Measurements from ENCODE around the gene UNC13B. TPM values are rescaled to one million over a fixed set of nuclear protein-coding genes. Genes with fewer than 3 reads are reported as not detected.

UNC13B gene
- total and polyA plus RNA-seq, 2 donors (not counting 1 experiment from before 2014, with no cell fraction given), result 0.19 to 0.25 TPM

- no peak overlapping the region for H3K4me3 Mint-ChIP-seq
- no peak overlapping the region for H3K9ac ChIP-seq (ENCODE audit: low read length)
- DNase-seq, result no peak
- ChIA-PET CTCF (no interaction called here), POLR2A (no interaction called here)
- H3K9me3 Mint-ChIP-seq (ENCODE audit: insufficient read depth), result no peaks in the 10 kb centered on the region
- H3K79me2 ChIP-seq (ENCODE audit: control insufficient read depth, insufficient read depth, low read length), result no peaks in the 10 kb centered on the region
- peaks cover 7% of the 10 kb centered on the region for H3K4me1 Mint-ChIP-seq
- no peak overlapping the region for H3K4me2 ChIP-seq (replicated peaks; ENCODE audit: low read depth, low read length, poor library complexity, severe bottlenecking)
- intact Hi-C loops (cut with micrococcal nuclease), result no loop called here
- H3K27me3 Mint-ChIP-seq, result peaks cover 30% of the 10 kb centered on the region
- no peak overlapping the region for H3K27ac Mint-ChIP-seq
- no peak overlapping the region for H3K27ac ChIP-seq (ENCODE audit: low read length in 2 of 2)
- no peak for TF ChIP-seq EZH2 (IDR thresholded peaks at IDR 0.05; ENCODE audit: borderline replicate concordance, insufficient read depth, low read depth, low read length, poor library complexity, severe bottlenecking)
- TF ChIP-seq, protein P1, sequence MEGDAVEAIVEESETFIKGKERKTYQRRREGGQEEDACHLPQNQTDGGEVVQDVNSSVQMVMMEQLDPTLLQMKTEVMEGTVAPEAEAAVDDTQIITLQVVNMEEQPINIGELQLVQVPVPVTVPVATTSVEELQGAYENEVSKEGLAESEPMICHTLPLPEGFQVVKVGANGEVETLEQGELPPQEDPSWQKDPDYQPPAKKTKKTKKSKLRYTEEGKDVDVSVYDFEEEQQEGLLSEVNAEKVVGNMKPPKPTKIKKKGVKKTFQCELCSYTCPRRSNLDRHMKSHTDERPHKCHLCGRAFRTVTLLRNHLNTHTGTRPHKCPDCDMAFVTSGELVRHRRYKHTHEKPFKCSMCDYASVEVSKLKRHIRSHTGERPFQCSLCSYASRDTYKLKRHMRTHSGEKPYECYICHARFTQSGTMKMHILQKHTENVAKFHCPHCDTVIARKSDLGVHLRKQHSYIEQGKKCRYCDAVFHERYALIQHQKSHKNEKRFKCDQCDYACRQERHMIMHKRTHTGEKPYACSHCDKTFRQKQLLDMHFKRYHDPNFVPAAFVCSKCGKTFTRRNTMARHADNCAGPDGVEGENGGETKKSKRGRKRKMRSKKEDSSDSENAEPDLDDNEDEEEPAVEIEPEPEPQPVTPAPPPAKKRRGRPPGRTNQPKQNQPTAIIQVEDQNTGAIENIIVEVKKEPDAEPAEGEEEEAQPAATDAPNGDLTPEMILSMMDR (IDR thresholded peaks at IDR 0.05), result no peak
- H4K20me1 ChIP-seq (ENCODE audit: control insufficient read depth, insufficient read depth, low read length, poor library complexity, severe bottlenecking), result no peaks in the 10 kb centered on the region
- no peaks in the 10 kb centered on the region for H3K9me3 ChIP-seq (ENCODE audit: control extremely low read depth in 1 of 3, control insufficient read depth in 2 of 3, insufficient read depth in 1 of 3, low read length in 2 of 3)
- H3K4me3 ChIP-seq (ENCODE audit: control extremely low read depth in 1 of 5, extremely low read depth in 1 of 5, insufficient read depth in 1 of 5, low read depth in 2 of 5, low read length in 4 of 5), result no peak overlapping the region
- ATAC-seq (ENCODE audit: low read depth), result no peak
- H3K36me3 ChIP-seq (replicated peaks in 1 of 2; ENCODE audit: control extremely low read depth in 1 of 2, control insufficient read depth in 1 of 2, extremely low read depth in 1 of 2, insufficient read depth in 2 of 2, low read length in 1 of 2), result no peaks in the 10 kb centered on the region
- no CpG with 5 or more reads among the region's 2 CpGs for WGBS (ENCODE audit: insufficient coverage)
- H3K4me1 ChIP-seq (ENCODE audit: control insufficient read depth in 2 of 2, insufficient read depth in 2 of 2, low read length in 2 of 2), result peaks cover 0 to 3% of the 10 kb centered on the region in 2 donors
- no peak overlapping the region for H2AFZ ChIP-seq (ENCODE audit: insufficient read depth, low read depth, low read length, poor library complexity, severe bottlenecking)
- peaks cover 0 to 1% (median 0%) of the 10 kb centered on the region in 4 experiments for H3K27me3 ChIP-seq (replicated peaks in 1 of 4; ENCODE audit: control extremely low read depth in 1 of 4, control insufficient read depth in 3 of 4, insufficient read depth in 4 of 4, low read length in 3 of 4)
Observed at GRCh38 chr9:35272989-35273388, 111.2 kb downstream of the UNC13B start.

DNA sequence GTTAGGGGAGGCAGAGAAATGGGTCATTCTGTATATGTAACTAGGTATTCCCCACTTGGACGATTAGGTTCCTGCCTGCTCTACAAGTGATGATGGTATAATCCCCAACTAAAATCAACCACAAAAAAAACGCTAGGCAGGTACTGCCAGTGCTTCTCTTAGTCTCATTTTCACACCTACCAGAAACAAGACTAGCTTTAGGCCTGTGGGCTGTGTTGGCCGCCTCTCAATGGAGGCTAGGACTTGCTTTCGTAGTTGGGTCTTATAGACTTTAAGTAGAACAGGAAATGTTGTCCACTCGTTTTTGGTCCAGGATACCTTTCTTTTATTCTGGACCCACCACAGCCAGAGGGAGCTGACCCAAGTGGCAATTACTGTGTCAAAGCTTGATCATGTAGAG is 111.8 kb downstream of the UNC13B start:
- Histone ChIP-seq H3K36me3 (replicated peaks in 1 of 2; ENCODE audit: control extremely low read depth in 1 of 2, control insufficient read depth in 1 of 2, extremely low read depth in 1 of 2, insufficient read depth in 2 of 2, low read length in 1 of 2) (no peaks in the 10 kb centered on the region), H3K9ac (ENCODE audit: low read length) (no peak overlapping the region), H3K4me1 (ENCODE audit: control insufficient read depth in 2 of 2, insufficient read depth in 2 of 2, low read length in 2 of 2) (peaks cover 0 to 3% of the 10 kb centered on the region in 2 donors), H3K9me3 (ENCODE audit: control extremely low read depth in 1 of 3, control insufficient read depth in 2 of 3, insufficient read depth in 1 of 3, low read length in 2 of 3) (no peaks in the 10 kb centered on the region), H3K27ac (ENCODE audit: low read length in 2 of 2) (no peak overlapping the region), H3K4me2 (replicated peaks; ENCODE audit: low read depth, low read length, poor library complexity, severe bottlenecking) (no peak overlapping the region), H2AFZ (ENCODE audit: insufficient read depth, low read depth, low read length, poor library complexity, severe bottlenecking) (no peak overlapping the region), H3K79me2 (ENCODE audit: control insufficient read depth, insufficient read depth, low read length) (no peaks in the 10 kb centered on the region), H4K20me1 (ENCODE audit: control insufficient read depth, insufficient read depth, low read length, poor library complexity, severe bottlenecking) (no peaks in the 10 kb centered on the region), H3K27me3 (replicated peaks in 1 of 4; ENCODE audit: control extremely low read depth in 1 of 4, control insufficient read depth in 3 of 4, insufficient read depth in 4 of 4, low read length in 3 of 4) (no peaks in the 10 kb centered on the region), H3K4me3 (ENCODE audit: control extremely low read depth in 1 of 5, extremely low read depth in 1 of 5, insufficient read depth in 1 of 5, low read depth in 2 of 5, low read length in 4 of 5) (no peak overlapping the region)
- DNase-seq, result no peak
- TF ChIP-seq EZH2 (IDR thresholded peaks at IDR 0.05; ENCODE audit: borderline replicate concordance, insufficient read depth, low read depth, low read length, poor library complexity, severe bottlenecking), result no peak
- TF ChIP-seq, protein P1 (IDR thresholded peaks at IDR 0.05), result no peak
- Mint-ChIP-seq H3K9me3 (ENCODE audit: insufficient read depth) (no peaks in the 10 kb centered on the region), H3K27me3 (peaks cover 25% of the 10 kb centered on the region), H3K27ac (no peak overlapping the region), H3K4me1 (peaks cover 7% of the 10 kb centered on the region), H3K4me3 (no peak overlapping the region)
- POLR2A ChIA-PET, result no interaction called here
- no peak for ATAC-seq (ENCODE audit: low read depth)
- WGBS (ENCODE audit: insufficient coverage), result no CpG with 5 or more reads among the region's 5 CpGs
- intact Hi-C loops (cut with micrococcal nuclease), result no loop called here
- CTCF ChIA-PET, result interaction anchor here (1.5 kb wide), 1 partner anchor 15 kb away, joined by 4 read pairs; no protein-coding TSS in a partner anchor

Measured in B cell (primary cell).